Activated CD4-positive, alpha-beta T cell treated with anti-CD3 and anti-CD28 coated beads, Interleukin-2, amount 50 U/mL, for 1 hour (primary cell): ENCODE results near the gene GALM.

Source experiments
- DNase-seq: peaks from one replicate; pipeline ENCODE4 v3.0.0-alpha.2; 2020

The GALM gene

GRCh38 chr2:38778687-38779082, 112.8 kb downstream of the GALM start:
- DNase-seq = no peak

GRCh38 chr2:38783586-38783985, 117.7 kb downstream of the GALM start:
- DNase-seq = no peak
